Heart left ventricle (tissue), 16 donors: ENCODE results near the gene DNAJC5. TPM values are rescaled to one million over a fixed set of nuclear protein-coding genes. Genes with fewer than 3 reads are reported as not detected.

ENCODE experiments used
- ATAC-seq, 4 donors: fragments of 200-7000 bp; cut with Tn5 transposase; one replicate each; pipeline ENCODE4 v1.9.1; 2020 to 2022; ENCODE audit warnings: moderate library complexity in 4 of 4, mild to moderate bottlenecking in 3 of 4, moderate number of reproducible peaks in 1 of 4
- DNase-seq, 5 donors: peaks; one replicate each; pipeline ENCODE4 v3.0.0-alpha.2; 2020
- H3K27ac ChIP-seq, 12 donors: fragments of 200-600 bp; sonication (generic) in 4 of 12; one replicate each; pipeline versions ENCODE4 v1.5.0 to v1.8.0; 2016 to 2022; ENCODE audit warnings: mild to moderate bottlenecking in 2 of 12
- H3K27me3 ChIP-seq, 9 donors: fragments of 200-600 bp; sonication (generic) in 2 of 9; one replicate each; pipeline versions ENCODE4 v1.5.1 to v1.8.0; 2016 to 2022; ENCODE audit warnings: mild to moderate bottlenecking in 3 of 9
- H3K36me3 ChIP-seq, 9 donors: fragments of 200-600 bp; sonication (generic) in 2 of 9; one replicate each; pipeline versions ENCODE4 v1.5.0 to v1.8.0; 2018 to 2022; ENCODE audit warnings: mild to moderate bottlenecking in 2 of 9
- H3K4me1 ChIP-seq, 12 donors: fragments of 200-600 bp; sonication (generic) in 4 of 12; one replicate each; pipeline versions ENCODE4 v1.5.0 to v1.8.0; 2016 to 2022; ENCODE audit warnings: mild to moderate bottlenecking in 3 of 12
- H3K4me3 ChIP-seq, 12 donors: fragments of 200-600 bp; sonication (generic) in 4 of 12; one replicate each; pipeline versions ENCODE4 v1.5.0 to v1.8.0; 2017 to 2022; ENCODE audit warnings: mild to moderate bottlenecking in 9 of 12, moderate library complexity in 4 of 12
- H3K9me3 ChIP-seq, 12 donors: fragments of 200-600 bp; sonication (generic) in 4 of 12; one replicate each; pipeline versions ENCODE4 v1.5.0 to v1.8.0; 2016 to 2022; ENCODE audit warnings: mild to moderate bottlenecking in 1 of 12
- POLR2A ChIP-seq, 2 donors: fragments of 450-650 bp; IDR thresholded peaks; one replicate each; pipeline ENCODE4 v1.6.1; 2017; ENCODE audit warnings: antibody characterized with exemption in 2 of 2, mild to moderate bottlenecking in 2 of 2, moderate library complexity in 2 of 2
- WGBS, 4 donors: extraction: QIAGEN DNeasy Blood & Tissue Kit in 2 of 4; methylation state at CpG; one replicate each; pipeline versions ENCODE4 v1.1.5 to v1.1.7; 2013 to 2018; 5-methylcytosine and 5-hydroxymethylcytosine counted together
- intact Hi-C, 10 donors: fragments of 100-400 bp; cut with DNase I; formaldehyde crosslinking; loops; one replicate each; pipeline versions ENCODE4 v1.11.1 to v1.14.2; 2022
- polyA plus RNA-seq, 2 donors: library from polyadenylated mRNA; stranded (reverse); fragments of 200-250 nt; gene quantifications; one replicate each; pipeline ENCODE4 v1.2.3, GENCODE V29; 2013
- total RNA-seq, 9 donors: library from RNA; depleted of rRNA in 2 of 9; stranded (reverse); fragments of >200 nt in 2 of 9; fragmentation: NEBNext Ultra II Directional in 3 of 9; extraction: Animal tissue kit (Norgen Biotek cat#: 25700) in 3 of 9; gene quantifications; one replicate each; pipeline versions ENCODE4 v1.1.0 to v1.2.4, GENCODE V29; 2016 to 2023
- TF ChIP-seq, protein P1 (sequence below), 12 donors: fragments of 200-600 bp; sonication (generic) in 4 of 12; IDR thresholded peaks; one replicate each; pipeline versions ENCODE4 v1.5.0 to v1.8.0; 2018 to 2022; ENCODE audit warnings: antibody characterized with exemption in 12 of 12, mild to moderate bottlenecking in 5 of 12
- donor health status: ischemic (EF 13 %, LVEDD 7.1; RV severe dilation, severe dysfunction).
- donor health status: healthy with polysubstance abuse.
- donor health status: DM: no; HTN: yes; CAD: no.
- donor health status: DM: no; HTN: no; CAD: no.
- donor health status: ischemic (EF 25% LVEDD 6.9; RV normal size, moderate dysfunction).
- donor health status: ischemic (EF 25% LVEDD 5.7; RV mildly dilated, moderate dysfunction).
- donor health status: healthy.
- donor health status: DM: yes; HTN: yes; CAD: no.
- donor health status: ischemic (EF 35%, LVEDD 5.7; RV mildly dilated, moderate dysfunction).
- donor health status: nonischemic (EF 11% LVEDD 7.7; RV severe dilation, severe dysfunction).
- donor health status: DM: yes; HTN: yes; CAD: no.
- donor health status: PGD.
- donor health status: ischemic (EF 29% LVEDD 5.4; RV normal size, mild dysfunction).
- donor health status: nonischemic (EF 23%, LVEDD 6.1; RV moderate dilation, normal function).

Gene DNAJC5
- total and polyA plus RNA-seq, 11 donors = 21.1 to 57.1 (median 46.1) TPM

DNA sequence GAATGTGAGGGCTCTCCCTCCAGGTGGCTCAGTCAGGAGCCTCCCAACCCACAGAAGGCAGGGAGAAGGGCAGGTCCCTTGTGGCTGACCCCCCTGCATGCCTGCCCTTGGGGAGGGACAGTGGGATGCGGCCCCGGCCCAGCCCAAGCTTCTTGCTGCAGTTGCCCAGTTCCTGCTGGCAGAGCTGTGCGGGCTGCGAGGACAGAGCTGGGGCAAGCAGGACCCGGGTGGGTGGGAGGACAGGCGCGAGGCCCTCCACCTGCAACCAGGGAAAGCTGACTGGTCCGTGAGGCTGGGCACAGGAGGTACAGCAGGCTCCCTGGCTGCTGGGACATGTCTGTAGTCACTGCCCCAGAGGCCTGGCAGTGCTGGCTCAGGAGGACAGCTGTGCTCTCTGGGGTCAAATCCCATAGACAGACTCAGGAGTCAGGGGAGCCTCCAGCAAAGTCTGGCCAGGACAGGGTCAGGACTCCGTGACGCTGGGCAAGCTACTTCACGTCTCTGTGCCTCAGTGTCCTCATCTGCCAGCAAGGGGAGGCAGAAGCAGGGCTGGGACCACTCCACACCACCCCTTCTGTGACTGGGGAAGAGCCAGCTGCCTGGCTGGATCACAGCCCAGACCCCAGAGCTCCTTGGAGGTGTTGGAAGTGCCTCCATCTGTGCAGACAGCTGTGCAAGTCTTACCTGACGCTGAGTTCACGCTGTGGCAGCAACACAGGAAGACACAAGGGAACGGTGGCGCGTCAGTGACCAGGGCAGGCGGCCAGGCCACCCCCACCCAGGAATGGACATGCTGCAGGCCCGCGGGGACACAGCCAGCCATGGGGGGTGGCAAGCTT lies 48.3 kb downstream of the DNAJC5 start:
- DNase-seq (peak in 4 of 5 donors; percentile 20 to 65 (median 36)), ATAC-seq (no peak)
- peak overlapping the region; percentile 46 to 81 (median 63) for H3K27ac ChIP-seq
- no peaks in the 10 kb centered on the region for H3K9me3 ChIP-seq
- H3K27me3 ChIP-seq = no peaks in the 10 kb centered on the region
- peaks cover 0 to 73% (median 67%) of the 10 kb centered on the region in 9 donors for H3K36me3 ChIP-seq
- H3K4me1 ChIP-seq = peaks cover 0 to 52% (median 36%) of the 10 kb centered on the region in 12 donors
- no peak for TF ChIP-seq POLR2A (IDR thresholded peaks at IDR 0.05)
- TF ChIP-seq, protein P1, sequence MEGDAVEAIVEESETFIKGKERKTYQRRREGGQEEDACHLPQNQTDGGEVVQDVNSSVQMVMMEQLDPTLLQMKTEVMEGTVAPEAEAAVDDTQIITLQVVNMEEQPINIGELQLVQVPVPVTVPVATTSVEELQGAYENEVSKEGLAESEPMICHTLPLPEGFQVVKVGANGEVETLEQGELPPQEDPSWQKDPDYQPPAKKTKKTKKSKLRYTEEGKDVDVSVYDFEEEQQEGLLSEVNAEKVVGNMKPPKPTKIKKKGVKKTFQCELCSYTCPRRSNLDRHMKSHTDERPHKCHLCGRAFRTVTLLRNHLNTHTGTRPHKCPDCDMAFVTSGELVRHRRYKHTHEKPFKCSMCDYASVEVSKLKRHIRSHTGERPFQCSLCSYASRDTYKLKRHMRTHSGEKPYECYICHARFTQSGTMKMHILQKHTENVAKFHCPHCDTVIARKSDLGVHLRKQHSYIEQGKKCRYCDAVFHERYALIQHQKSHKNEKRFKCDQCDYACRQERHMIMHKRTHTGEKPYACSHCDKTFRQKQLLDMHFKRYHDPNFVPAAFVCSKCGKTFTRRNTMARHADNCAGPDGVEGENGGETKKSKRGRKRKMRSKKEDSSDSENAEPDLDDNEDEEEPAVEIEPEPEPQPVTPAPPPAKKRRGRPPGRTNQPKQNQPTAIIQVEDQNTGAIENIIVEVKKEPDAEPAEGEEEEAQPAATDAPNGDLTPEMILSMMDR (IDR thresholded peaks at IDR 0.05) = no peak
- no peak overlapping the region for H3K4me3 ChIP-seq
- WGBS, 4 donors = 61 to 69% (median 65%) methylated on average over 11 to 19 of the region's 19 CpGs
- intact Hi-C loops = no loop called here

DNA sequence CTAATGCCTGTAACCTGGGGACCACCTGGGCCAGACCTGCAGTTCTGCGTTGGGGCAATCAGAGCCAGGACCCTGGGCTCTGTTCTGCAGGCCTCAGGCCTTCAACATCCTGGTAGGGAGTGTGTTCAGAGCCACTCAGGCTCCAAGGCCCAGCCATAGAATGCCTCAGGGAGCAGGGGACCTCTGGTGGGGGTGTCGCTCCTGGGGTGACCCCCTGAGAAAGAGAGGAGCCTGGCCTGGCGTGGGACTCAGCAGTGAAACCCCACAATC lies 48.8 kb downstream of the DNAJC5 start:
- Histone ChIP-seq H3K27ac (peak overlapping the region in 6 of 12 donors; percentile 46 to 72 (median 66)), H3K4me3 (no peak overlapping the region), H3K27me3 (no peaks in the 10 kb centered on the region), H3K4me1 (peaks cover 2 to 58% (median 42%) of the 10 kb centered on the region in 12 donors), H3K36me3 (peaks cover 0 to 67% (median 63%) of the 10 kb centered on the region in 9 donors), H3K9me3 (no peaks in the 10 kb centered on the region)
- ATAC-seq = no peak
- no peak for TF ChIP-seq POLR2A (IDR thresholded peaks at IDR 0.05)
- TF ChIP-seq, protein P1 (IDR thresholded peaks at IDR 0.05) = no peak
- intact Hi-C loops = no loop called here
- DNase-seq = no peak
- WGBS, 4 donors = 94 to 100% (median 98%) methylated on average over 3 of the region's 3 CpGs

DNA sequence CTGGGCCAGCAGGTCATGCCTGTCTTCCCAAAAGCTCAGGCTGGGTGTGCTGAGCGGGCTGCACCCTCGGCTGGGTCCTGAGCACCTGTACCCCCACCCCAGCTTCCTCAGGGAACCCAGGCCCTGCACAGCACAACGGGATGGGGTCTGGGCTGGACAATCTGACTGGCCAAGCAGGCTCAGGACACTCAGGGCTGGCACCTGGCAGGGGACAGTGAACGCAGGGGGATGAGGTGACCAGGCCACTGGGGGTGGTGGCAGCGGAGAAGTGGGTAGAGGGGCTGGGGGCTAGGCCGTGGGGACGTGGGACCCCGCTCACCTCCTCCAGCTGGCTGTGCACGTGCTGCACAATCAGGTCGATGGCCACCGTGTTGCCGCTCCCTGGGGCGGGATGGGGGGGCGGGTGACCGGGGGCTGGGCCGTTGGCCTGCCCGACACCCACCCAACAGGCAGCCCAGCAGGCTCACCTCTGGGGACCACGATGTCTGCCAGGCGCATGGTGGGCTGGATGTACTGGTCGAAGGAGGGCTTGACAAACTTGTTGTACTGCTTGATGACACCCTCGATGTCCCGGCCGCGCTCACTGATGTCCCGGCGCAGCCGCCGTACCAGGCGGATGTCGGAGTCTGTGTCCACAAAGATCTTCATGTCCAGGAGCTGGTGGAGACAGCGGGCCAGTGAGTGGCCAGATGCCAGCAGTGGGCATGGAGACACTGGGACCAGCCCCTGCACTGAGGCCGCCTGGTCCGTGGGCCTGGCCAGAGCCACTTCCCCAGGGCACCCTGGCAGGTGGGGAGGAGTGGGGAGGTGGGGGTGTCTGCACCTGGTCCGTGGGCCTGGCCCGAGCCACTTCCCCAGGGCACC lies 49.4 kb downstream of the DNAJC5 start:
- intact Hi-C loops = no loop called here
- Histone ChIP-seq H3K9me3 (no peaks in the 10 kb centered on the region), H3K27ac (peak overlapping the region in 4 of 12 donors; percentile 60 to 98 (median 68)), H3K36me3 (peaks cover 0 to 62% (median 59%) of the 10 kb centered on the region in 9 donors), H3K4me3 (no peak overlapping the region), H3K4me1 (peaks cover 4 to 64% (median 47%) of the 10 kb centered on the region in 12 donors), H3K27me3 (no peaks in the 10 kb centered on the region)
- TF ChIP-seq POLR2A (IDR thresholded peaks at IDR 0.05) = no peak
- ATAC-seq (no peak), DNase-seq (peak; percentile 10 to 64 (median 25))
- 89 to 92% (median 90%) methylated on average over 26 to 35 of the region's 35 CpGs for WGBS, 4 donors

DNA sequence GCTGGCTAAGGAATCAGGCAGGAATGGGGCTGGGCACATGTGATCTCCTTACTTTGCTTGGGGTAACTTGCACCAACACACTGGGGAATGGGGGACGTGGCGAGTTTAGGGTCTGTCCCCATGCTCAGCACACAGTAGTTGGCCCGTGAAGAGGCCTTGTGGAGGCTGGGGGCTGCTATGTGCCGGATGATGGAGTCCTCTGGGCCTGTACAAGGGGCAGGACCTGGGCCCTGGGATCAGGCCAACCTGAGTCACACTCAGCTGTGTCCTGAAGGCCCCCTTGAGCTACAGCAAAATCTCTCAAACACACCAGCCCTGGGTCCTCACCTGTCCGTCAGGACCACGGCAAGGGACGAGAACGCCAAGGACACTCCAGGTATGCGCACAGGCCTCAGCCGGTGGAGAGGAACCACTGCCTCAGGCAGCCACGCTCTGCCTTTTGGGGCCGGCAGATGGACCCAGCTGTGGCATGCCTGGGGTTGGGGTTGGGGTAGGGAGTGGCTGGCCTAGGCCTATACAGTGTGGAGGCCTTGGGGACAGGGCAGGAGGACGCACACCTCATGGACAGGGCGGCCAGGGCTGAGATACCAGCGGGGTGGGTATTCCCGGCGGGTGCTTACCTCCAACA lies 50.2 kb downstream of the DNAJC5 start:
- peak in 3 of 5 donors; percentile 23 to 49 (median 38) for DNase-seq
- peaks cover 0 to 53% (median 50%) of the 10 kb centered on the region in 9 donors for H3K36me3 ChIP-seq
- H3K4me1 ChIP-seq = peaks cover 4 to 72% (median 56%) of the 10 kb centered on the region in 12 donors
- H3K27ac ChIP-seq = peak overlapping the region in 2 of 12 donors; percentile 9 to 98
- TF ChIP-seq, protein P1 (IDR thresholded peaks at IDR 0.05) = no peak
- TF ChIP-seq POLR2A (IDR thresholded peaks at IDR 0.05) = no peak
- no peak overlapping the region for H3K4me3 ChIP-seq
- no peaks in the 10 kb centered on the region for H3K9me3 ChIP-seq
- intact Hi-C loops = no loop called here
- 78 to 90% (median 85%) methylated on average over 4 to 17 of the region's 17 CpGs for WGBS, 4 donors
- H3K27me3 ChIP-seq = no peaks in the 10 kb centered on the region
- no peak for ATAC-seq
